C4-2B (cell line): ENCODE data around the gene SLC4A1AP.

Source experiments
- CTCF ChIP-seq: fragments of 450-650 bp; conservative IDR thresholded peaks from 2 replicates; pipeline ENCODE4 v1.5.1; 2017; ENCODE audit warnings: mild to moderate bottlenecking
- ZFX ChIP-seq: fragments of 450-650 bp; IDR thresholded peaks from 2 replicates; pipeline ENCODE4 v1.6.1; 2017

- TF ChIP-seq CTCF (no peak), ZFX (no peak)
These were observed 23.5 kb downstream of the SLC4A1AP start for GRCh38 chr2:27687232-27687631.
